Tibial nerve (tissue), 4 donors: ENCODE data around the gene OR5L2. TPM values are rescaled to one million over a fixed set of nuclear protein-coding genes. Genes with fewer than 3 reads are reported as not detected.

ENCODE experiments used
- DNase-seq, 2 donors: peaks; one replicate each; pipeline ENCODE4 v3.0.0-alpha.2; 2019; ENCODE audit warnings: low spot score in 2 of 2
- H3K27ac ChIP-seq, 4 donors: fragments of 200-600 bp; sonication (generic) in 3 of 4; one replicate each; pipeline ENCODE4 v1.5.1; 2017 to 2019; ENCODE audit warnings: mild to moderate bottlenecking in 1 of 4
- H3K27me3 ChIP-seq, 2 donors: fragments of 200-600 bp; sonication (generic) in 1 of 2; one replicate each; pipeline versions ENCODE4 v1.5.1 to v1.6.0; 2017 to 2019
- H3K36me3 ChIP-seq, 3 donors: fragments of 200-600 bp; sonication (generic); one replicate each; pipeline ENCODE4 v1.5.1; 2018 to 2019
- H3K4me1 ChIP-seq, 4 donors: fragments of 200-600 bp; sonication (generic) in 3 of 4; one replicate each; pipeline ENCODE4 v1.5.1; 2017 to 2019
- H3K4me3 ChIP-seq, 4 donors: fragments of 200-600 bp; sonication (generic) in 3 of 4; one replicate each; pipeline ENCODE4 v1.5.1; 2017 to 2019; ENCODE audit warnings: mild to moderate bottlenecking in 1 of 4, moderate library complexity in 1 of 4
- H3K9me3 ChIP-seq, 4 donors: fragments of 200-600 bp; sonication (generic) in 3 of 4; one replicate each; pipeline ENCODE4 v1.5.1; 2017 to 2019
- EP300 ChIP-seq, 2 donors: sonication (generic); formaldehyde crosslinking; IDR thresholded peaks; one replicate each; pipeline ENCODE4 v1.6.1; 2017; ENCODE audit warnings: antibody characterized with exemption in 2 of 2, mild to moderate bottlenecking in 1 of 2
- POLR2A ChIP-seq, 2 donors: fragments of 450-650 bp; IDR thresholded peaks; one replicate each; pipeline ENCODE4 v1.6.1; 2017; ENCODE audit warnings: antibody characterized with exemption in 2 of 2, mild to moderate bottlenecking in 2 of 2, moderate library complexity in 2 of 2
- WGBS, 2 donors: methylation state at CpG; one replicate each; pipeline ENCODE4 v1.1.5; 2018; 5-methylcytosine and 5-hydroxymethylcytosine counted together
- total RNA-seq, 4 donors: library from RNA; depleted of rRNA; stranded (reverse); fragments of >200 nt; gene quantifications; one replicate each; pipeline ENCODE4 v1.1.0, GENCODE V29; 2016
- TF ChIP-seq, protein P1 (sequence below), 5 experiments: fragments of 200-600 bp in 3 of 5; fragments of 450-650 bp in 2 of 5; sonication (generic) in 3 of 5; IDR thresholded peaks; one replicate each; pipeline ENCODE4 v1.5.1; 2016 to 2019; ENCODE audit warnings: antibody characterized with exemption in 5 of 5, mild to moderate bottlenecking in 3 of 5, moderate library complexity in 2 of 5

OR5L2 gene
- total RNA-seq, 4 donors from 2014 or later: not detected

DNA sequence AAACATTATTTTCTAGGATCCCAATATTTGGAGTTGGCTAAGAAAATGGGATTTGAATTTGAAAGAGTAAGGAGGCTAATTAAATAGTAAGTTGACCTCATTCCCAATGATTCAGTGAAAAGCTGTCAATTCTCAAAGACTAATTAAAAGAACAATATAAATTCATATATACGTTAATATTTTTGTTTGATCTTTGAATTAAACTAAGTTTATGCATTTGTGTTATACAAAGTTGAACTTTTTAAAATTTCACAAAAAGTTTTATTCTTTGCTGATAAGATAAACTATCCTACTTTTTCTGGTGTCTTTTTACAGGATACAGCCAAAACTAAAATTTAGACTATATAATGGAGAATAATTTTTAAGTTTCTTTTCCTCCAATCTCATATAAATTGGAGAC is 16.0 kb upstream of the OR5L2 start, which contains the start of gene OR5L1:
Gene OR5L1, plus strand, starts transcription at position 301 of the 400 bp plus-strand sequence. CDS start 100 bp downstream, outside the sequence.
- peaks cover 0 to 8% (median 0%) of the 10 kb centered on the region in 4 donors for H3K9me3 ChIP-seq
- H3K36me3 ChIP-seq: no peaks in the 10 kb centered on the region
- TF ChIP-seq, protein P1, sequence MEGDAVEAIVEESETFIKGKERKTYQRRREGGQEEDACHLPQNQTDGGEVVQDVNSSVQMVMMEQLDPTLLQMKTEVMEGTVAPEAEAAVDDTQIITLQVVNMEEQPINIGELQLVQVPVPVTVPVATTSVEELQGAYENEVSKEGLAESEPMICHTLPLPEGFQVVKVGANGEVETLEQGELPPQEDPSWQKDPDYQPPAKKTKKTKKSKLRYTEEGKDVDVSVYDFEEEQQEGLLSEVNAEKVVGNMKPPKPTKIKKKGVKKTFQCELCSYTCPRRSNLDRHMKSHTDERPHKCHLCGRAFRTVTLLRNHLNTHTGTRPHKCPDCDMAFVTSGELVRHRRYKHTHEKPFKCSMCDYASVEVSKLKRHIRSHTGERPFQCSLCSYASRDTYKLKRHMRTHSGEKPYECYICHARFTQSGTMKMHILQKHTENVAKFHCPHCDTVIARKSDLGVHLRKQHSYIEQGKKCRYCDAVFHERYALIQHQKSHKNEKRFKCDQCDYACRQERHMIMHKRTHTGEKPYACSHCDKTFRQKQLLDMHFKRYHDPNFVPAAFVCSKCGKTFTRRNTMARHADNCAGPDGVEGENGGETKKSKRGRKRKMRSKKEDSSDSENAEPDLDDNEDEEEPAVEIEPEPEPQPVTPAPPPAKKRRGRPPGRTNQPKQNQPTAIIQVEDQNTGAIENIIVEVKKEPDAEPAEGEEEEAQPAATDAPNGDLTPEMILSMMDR (IDR thresholded peaks at IDR 0.05): no peak
- TF ChIP-seq EP300 (IDR thresholded peaks at IDR 0.05): no peak
- TF ChIP-seq POLR2A (IDR thresholded peaks at IDR 0.05): no peak
- H3K4me1 ChIP-seq: no peaks in the 10 kb centered on the region
- H3K27me3 ChIP-seq: no peaks in the 10 kb centered on the region
- no peak for DNase-seq
- H3K27ac ChIP-seq: no peak within 1 kb of the TSS
- no peak within 1 kb of the TSS for H3K4me3 ChIP-seq
- WGBS, 2 donors: 49 to 80% methylated on average over 1 of the region's 1 CpG

DNA sequence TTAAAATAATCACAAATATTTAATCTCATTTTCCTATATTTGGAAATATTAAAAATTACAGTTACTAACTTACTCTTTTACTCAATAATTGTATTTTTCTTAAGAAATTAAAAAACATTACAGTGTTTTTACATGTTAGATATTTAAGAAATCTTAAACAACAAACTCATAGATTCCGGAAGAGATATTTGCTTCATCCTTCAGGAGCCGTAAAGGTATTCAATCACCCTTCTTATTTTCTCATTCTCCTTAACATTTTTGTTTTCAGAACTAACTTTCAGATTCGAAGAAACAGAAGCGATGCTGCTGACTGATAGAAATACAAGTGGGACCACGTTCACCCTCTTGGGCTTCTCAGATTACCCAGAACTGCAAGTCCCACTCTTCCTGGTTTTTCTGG is 7.7 kb upstream of the OR5L2 start, which contains the start of gene OR5D18:
Gene OR5D18, plus strand, starts transcription at position 301 of the 400 bp plus-strand sequence. Its CDS starts 0 bp downstream, at position 301.
- H3K4me1 ChIP-seq: no peaks in the 10 kb centered on the region
- no peaks in the 10 kb centered on the region for H3K9me3 ChIP-seq
- no peak for DNase-seq
- no peaks in the 10 kb centered on the region for H3K27me3 ChIP-seq
- no peak within 1 kb of the TSS for H3K4me3 ChIP-seq
- H3K36me3 ChIP-seq: no peaks in the 10 kb centered on the region
- 87 to 88% methylated on average over 5 of the region's 5 CpGs for WGBS, 2 donors
- no peak within 1 kb of the TSS for H3K27ac ChIP-seq
- TF ChIP-seq, protein P1 (IDR thresholded peaks at IDR 0.05): no peak
- TF ChIP-seq EP300 (IDR thresholded peaks at IDR 0.05): no peak
- TF ChIP-seq POLR2A (IDR thresholded peaks at IDR 0.05): no peak

DNA sequence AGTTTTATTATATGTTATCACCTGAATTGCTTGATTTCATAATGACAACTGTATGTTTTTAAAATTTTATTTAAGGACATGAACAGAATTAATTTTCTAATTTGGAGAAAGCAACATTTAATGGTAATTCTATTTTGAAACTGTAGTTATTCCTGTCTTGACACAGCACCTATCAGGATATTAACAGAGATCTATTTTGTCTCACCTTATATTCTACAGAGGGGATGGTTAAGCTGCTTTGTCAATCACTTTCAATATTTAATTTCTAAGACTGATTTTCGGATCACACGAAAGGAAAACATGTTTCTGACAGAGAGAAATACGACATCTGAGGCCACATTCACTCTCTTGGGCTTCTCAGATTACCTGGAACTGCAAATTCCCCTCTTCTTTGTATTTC is 11.4 kb downstream of the OR5L2 start, which contains the start of gene OR5D16:
Gene OR5D16, plus strand, starts transcription at position 301 of the 400 bp plus-strand sequence. Its CDS starts 0 bp downstream, at position 301.
- DNase-seq: no peak
- H3K27me3 ChIP-seq: no peaks in the 10 kb centered on the region
- H3K4me1 ChIP-seq: no peaks in the 10 kb centered on the region
- TF ChIP-seq POLR2A (IDR thresholded peaks at IDR 0.05): no peak
- TF ChIP-seq, protein P1 (IDR thresholded peaks at IDR 0.05): no peak
- TF ChIP-seq EP300 (IDR thresholded peaks at IDR 0.05): no peak
- no peak within 1 kb of the TSS for H3K4me3 ChIP-seq
- no peak within 1 kb of the TSS for H3K27ac ChIP-seq
- 30 to 55% methylated on average over 3 of the region's 3 CpGs for WGBS, 2 donors
- no peaks in the 10 kb centered on the region for H3K36me3 ChIP-seq
- peaks cover 0 to 17% (median 0%) of the 10 kb centered on the region in 4 donors for H3K9me3 ChIP-seq

DNA sequence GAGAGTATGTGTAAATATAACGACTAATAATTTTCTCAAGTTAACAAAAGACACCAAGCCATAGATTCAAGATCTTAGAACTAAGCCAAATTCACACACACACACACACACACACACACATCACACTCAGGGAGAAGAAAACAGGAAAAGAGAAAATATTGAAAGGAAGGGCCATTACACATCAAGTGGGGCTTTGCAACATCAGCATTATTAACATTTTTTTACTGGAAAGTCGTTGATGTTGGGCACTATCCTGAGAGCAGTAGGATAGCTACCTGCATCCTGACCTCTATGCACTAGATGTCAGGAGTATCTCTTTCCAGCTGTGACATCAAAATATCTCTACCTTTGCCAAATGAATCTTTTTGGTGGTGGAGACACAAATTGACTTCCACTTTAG is 20.4 kb downstream of the OR5L2 start:
- 47 to 50% methylated on average over 2 of the region's 2 CpGs for WGBS, 2 donors
- TF ChIP-seq, protein P1 (IDR thresholded peaks at IDR 0.05): no peak
- TF ChIP-seq EP300 (IDR thresholded peaks at IDR 0.05) (no peak), POLR2A (IDR thresholded peaks at IDR 0.05) (no peak)
- Histone ChIP-seq H3K9me3 (peaks cover 0 to 5% (median 0%) of the 10 kb centered on the region in 4 donors), H3K27ac (no peak overlapping the region), H3K36me3 (no peaks in the 10 kb centered on the region), H3K4me3 (no peak overlapping the region), H3K27me3 (no peaks in the 10 kb centered on the region), H3K4me1 (no peaks in the 10 kb centered on the region)
- no peak for DNase-seq

DNA sequence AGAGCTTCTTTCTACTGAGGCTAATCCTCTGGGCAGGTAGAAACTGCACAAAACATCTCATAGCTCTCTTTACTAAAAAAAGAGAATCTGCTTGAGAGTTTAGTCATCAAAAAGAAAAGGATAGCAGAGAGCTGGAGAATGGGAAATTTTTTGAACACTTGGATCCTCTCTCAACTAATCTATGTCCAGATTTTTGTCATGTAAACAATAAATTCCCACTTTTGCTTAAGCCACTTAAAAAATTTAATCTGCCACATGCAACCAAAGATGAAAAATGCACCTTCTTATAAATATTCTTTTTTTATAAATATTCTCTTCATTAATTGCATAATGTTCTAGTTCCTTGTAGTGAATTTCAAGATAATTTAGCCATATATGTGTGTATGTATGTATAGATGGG is 22.0 kb downstream of the OR5L2 start:
- TF ChIP-seq, protein P1 (IDR thresholded peaks at IDR 0.05): no peak
- TF ChIP-seq EP300 (IDR thresholded peaks at IDR 0.05) (no peak), POLR2A (IDR thresholded peaks at IDR 0.05) (no peak)
- no peak for DNase-seq
- no peaks in the 10 kb centered on the region for H3K4me1 ChIP-seq
- H3K4me3 ChIP-seq: no peak overlapping the region
- H3K36me3 ChIP-seq: no peaks in the 10 kb centered on the region
- no peaks in the 10 kb centered on the region for H3K9me3 ChIP-seq
- no peaks in the 10 kb centered on the region for H3K27me3 ChIP-seq
- no peak overlapping the region for H3K27ac ChIP-seq
